Lower leg skin (tissue), 4 donors: ENCODE data around the gene EGFL6. TPM values are rescaled to one million over a fixed set of nuclear protein-coding genes. Genes with fewer than 3 reads are reported as not detected.
"Not testable (repeated sequence)": the region's sequence is repeated elsewhere in the genome, so short reads cannot be mapped to it uniquely, and the experiment has no call there.

Source experiments
- DNase-seq, 2 donors: peaks; one replicate each; pipeline ENCODE4 v3.0.0-alpha.2; 2019; ENCODE audit warnings: low spot score in 2 of 2
- H3K4me3 ChIP-seq: fragments of 200-600 bp; sonication (generic); 2 replicates; pipeline ENCODE4 v1.5.1; 2017; ENCODE audit warnings: mild to moderate bottlenecking, low read depth; ENCODE audit not compliant: poor library complexity, severe bottlenecking
- CTCF ChIP-seq, 3 donors: fragments of 450-650 bp; IDR thresholded peaks; one replicate each; pipeline ENCODE4 v1.5.1; 2016; ENCODE audit warnings: antibody characterized with exemption in 3 of 3, mild to moderate bottlenecking in 3 of 3, moderate library complexity in 2 of 3
- POLR2A ChIP-seq, 2 donors: fragments of 450-650 bp; IDR thresholded peaks; one replicate each; pipeline ENCODE4 v1.6.1; 2016 to 2017; ENCODE audit warnings: antibody characterized with exemption in 2 of 2, mild to moderate bottlenecking in 1 of 2, moderate library complexity in 1 of 2
- WGBS, 2 donors: methylation state at CpG; one replicate each; pipeline ENCODE4 v1.1.5; 2018; 5-methylcytosine and 5-hydroxymethylcytosine counted together
- intact Hi-C: fragments of 100-400 bp; cut with DNase I; formaldehyde crosslinking; loops from one replicate; pipeline ENCODE4 v1.15.0; 2023; ENCODE audit warnings: low total_unique reads
- total RNA-seq, 4 donors: library from RNA; depleted of rRNA; stranded (reverse); fragments of >200 nt; gene quantifications; one replicate each; pipeline ENCODE4 v1.1.0, GENCODE V29; 2016

EGFL6 gene
- total RNA-seq, 4 donors from 2014 or later, result 0.13 to 0.38 (median 0.32) TPM; not detected in 1

GRCh38 chrX:13666836-13667235, 97.4 kb downstream of the EGFL6 start:
- 72 to 76% methylated on average over 3 of the region's 3 CpGs for WGBS, 2 donors
- no peak for DNase-seq
- no peak overlapping the region for H3K4me3 ChIP-seq
- intact Hi-C loops, result loop anchor here (10.0 kb wide), 1 partner anchor 68 kb away; the partner anchor contains the start of genes OFD1 and TRAPPC2
- TF ChIP-seq CTCF (IDR thresholded peaks at IDR 0.05) (no peak), POLR2A (IDR thresholded peaks at IDR 0.05) (no peak)

- no peak for DNase-seq
- intact Hi-C loops, result loop anchor here (10.0 kb wide), 1 partner anchor 67 kb away; the partner anchor contains the start of genes OFD1 and TRAPPC2
- H3K4me3 ChIP-seq, result no peak overlapping the region
- TF ChIP-seq POLR2A (IDR thresholded peaks at IDR 0.05), result no peak
- TF ChIP-seq CTCF (IDR thresholded peaks at IDR 0.05), result no peak
Measured at GRCh38 chrX:13667919-13668318, 98.5 kb downstream of the EGFL6 start.

- DNase-seq, result peak in 1 of 2 donors; percentile 63
- TF ChIP-seq CTCF (IDR thresholded peaks at IDR 0.05) (no peak), POLR2A (IDR thresholded peaks at IDR 0.05) (no peak)
- 8 to 36% methylated on average over 9 of the region's 9 CpGs for WGBS, 2 donors
- no peak overlapping the region for H3K4me3 ChIP-seq
- intact Hi-C loops, result loop anchor here (10.0 kb wide), 1 partner anchor 66 kb away; the partner anchor contains the start of genes OFD1 and TRAPPC2
Measured at GRCh38 chrX:13669246-13669737, 99.9 kb downstream of the EGFL6 start.

- not testable (repeated sequence) for H3K4me3 ChIP-seq, DNase-seq
- intact Hi-C loops, result loop anchor here (10.0 kb wide), 1 partner anchor 65 kb away; the partner anchor contains the start of genes OFD1 and TRAPPC2
- WGBS, 2 donors, result 92 to 95% methylated on average over 8 of the region's 8 CpGs
Measured at GRCh38 chrX:13669755-13670154, 100.4 kb downstream of the EGFL6 start.

GRCh38 chrX:13670197-13670596, 100.8 kb downstream of the EGFL6 start:
- WGBS, 2 donors, result 82 to 96% methylated on average over 5 of the region's 5 CpGs
- TF ChIP-seq POLR2A (IDR thresholded peaks at IDR 0.05) (no peak), CTCF (IDR thresholded peaks at IDR 0.05) (no peak)
- intact Hi-C loops, result no loop called here
- H3K4me3 ChIP-seq, result no peak overlapping the region
- no peak for DNase-seq

- DNase-seq, result no peak
- TF ChIP-seq POLR2A (IDR thresholded peaks at IDR 0.05) (no peak), CTCF (IDR thresholded peaks at IDR 0.05) (no peak)
- H3K4me3 ChIP-seq, result no peak overlapping the region
- intact Hi-C loops, result no loop called here
Measured at GRCh38 chrX:13673016-13673415, 103.6 kb downstream of the EGFL6 start.
